GM21825 (cell line): ENCODE results near the gene PRR20A.
"Not testable (repeated sequence)": the region's sequence is repeated elsewhere in the genome, so short reads cannot be mapped to it uniquely, and the experiment has no call there.

Experiments
- ATAC-seq: cut with Tn5 transposase; IDR thresholded peaks from one replicate; pipeline ENCODE4 v1.9.1; 2021; ENCODE audit warnings: mild to moderate bottlenecking, moderate library complexity; ENCODE audit not compliant: unreplicated experiment

The PRR20A gene

GRCh38 chr13:57140235-57140968 lies at the start of gene PRR20A:
TSS of gene PRR20A (plus strand) at chr13:57140918. CDS start at chr13:57141305, 387 bp downstream.
- ATAC-seq, result not testable (repeated sequence)

- no peak for ATAC-seq
These were observed 25.8 kb upstream of the PRR20A start for GRCh38 chr13:57114945-57115344.

- ATAC-seq, result no peak
These were observed 17.0 kb upstream of the PRR20A start for GRCh38 chr13:57123681-57124080.

- ATAC-seq, result no peak
These were observed 11.8 kb upstream of the PRR20A start for GRCh38 chr13:57128909-57129308.

GRCh38 chr13:57136093-57136492 lies 4.6 kb upstream of the PRR20A start:
- no peak for ATAC-seq

- ATAC-seq, result no peak
These were observed 3.1 kb upstream of the PRR20A start for GRCh38 chr13:57137585-57137984.

GRCh38 chr13:57138988-57139387 lies 1.7 kb upstream of the PRR20A start:
- ATAC-seq, result no peak

GRCh38 chr13:57139781-57140180 lies 937 bp upstream of the PRR20A start:
- not testable (repeated sequence) for ATAC-seq

GRCh38 chr13:57147188-57147587 lies 6.5 kb downstream of the PRR20A start, which contains the start of gene PRR20B:
TSS of gene PRR20B (plus strand) at chr13:57147488. CDS start at chr13:57147875, 387 bp downstream.
- not testable (repeated sequence) for ATAC-seq

- ATAC-seq, result not testable (repeated sequence)
These were observed 7.4 kb downstream of the PRR20A start for GRCh38 chr13:57148106-57148505.

- not testable (repeated sequence) for ATAC-seq
These were observed 13.0 kb downstream of the PRR20A start, which contains the start of gene PRR20C for GRCh38 chr13:57153761-57154160. TSS of gene PRR20C (plus strand) at chr13:57154061. CDS start at chr13:57154448, 387 bp downstream.

GRCh38 chr13:57160332-57160731 lies 19.6 kb downstream of the PRR20A start, which contains the start of gene PRR20D:
TSS of gene PRR20D (plus strand) at chr13:57160632. CDS start at chr13:57161019, 387 bp downstream.
- ATAC-seq, result not testable (repeated sequence)

GRCh38 chr13:57166897-57167296 lies 26.2 kb downstream of the PRR20A start, which contains the start of gene PRR20E:
TSS of gene PRR20E (plus strand) at chr13:57167197. CDS start at chr13:57167584, 387 bp downstream.
- not testable (repeated sequence) for ATAC-seq

- no peak for ATAC-seq
These were observed 50.9 kb downstream of the PRR20A start for GRCh38 chr13:57191667-57192066.
